HL-60 (cell line): ENCODE data around the gene CAVIN2.

Source experiments
- DNase-seq, 2 experiments: peaks; one replicate each; pipeline ENCODE4 v3.0.0-alpha.2; 2010 to 2020; ENCODE audit warnings: low read depth in 1 of 2, low spot score in 1 of 2
- H3K27ac ChIP-seq: fragments of 250-450 bp; sonication (Bioruptor Pico); replicated peaks from 2 replicates; pipeline ENCODE4 v1.5.1; 2020; ENCODE audit warnings: mild to moderate bottlenecking, moderate library complexity
- H3K27me3 ChIP-seq: fragments of 250-450 bp; sonication (Bioruptor Pico); 2 replicates; pipeline ENCODE4 v1.5.1; 2021; ENCODE audit warnings: mild to moderate bottlenecking, moderate library complexity; ENCODE audit not compliant: insufficient read depth, poor library complexity, severe bottlenecking
- H3K4me3 ChIP-seq: replicated peaks from 2 replicates; pipeline ENCODE4 v1.5.1; 2011; ENCODE audit warnings: mild to moderate bottlenecking, control low read depth, low read length; ENCODE audit not compliant: insufficient read depth
- GABPA ChIP-seq: IDR thresholded peaks from 2 replicates; pipeline ENCODE4 v1.6.1; 2012; ENCODE audit warnings: low read depth
- POLR2AphosphoS5 ChIP-seq: IDR thresholded peaks from 2 replicates; pipeline ENCODE4 v1.6.1; 2012; ENCODE audit warnings: low read depth
- SPI1 ChIP-seq: IDR thresholded peaks from 2 replicates; pipeline ENCODE4 v1.6.1; 2012; ENCODE audit warnings: low read depth, mild to moderate bottlenecking, borderline replicate concordance
- TF ChIP-seq, protein P1 (sequence below): IDR thresholded peaks from one replicate; pipeline ENCODE4 v1.5.1; 2011; ENCODE audit warnings: low read length, control low read depth, inconsistent platforms; ENCODE audit not compliant: insufficient read depth
- TF ChIP-seq, protein P2 (sequence below): IDR thresholded peaks from 2 replicates; pipeline ENCODE4 v1.6.1; 2012; ENCODE audit warnings: low read depth; ENCODE audit not compliant: insufficient replicate concordance

Gene CAVIN2

DNA sequence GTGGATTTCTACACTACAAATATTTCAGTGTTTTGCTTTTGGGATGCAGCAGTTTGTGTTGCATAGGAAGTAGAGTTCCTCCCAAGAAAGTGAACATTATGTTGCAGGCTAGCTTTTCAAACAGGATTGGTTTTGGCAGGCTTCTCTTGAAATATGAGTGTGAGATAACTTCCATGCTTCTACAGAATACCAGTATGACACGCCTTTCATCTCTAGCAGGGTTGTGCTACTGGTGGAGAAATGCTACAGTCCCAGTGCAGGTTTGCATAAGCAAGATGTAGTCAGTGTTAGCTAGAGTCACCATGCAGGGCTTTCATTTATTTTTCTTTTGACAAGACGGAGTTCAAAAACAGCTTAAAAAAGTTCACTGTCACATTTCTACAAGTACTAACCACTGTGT lies 17.1 kb upstream of the CAVIN2 start:
- TF ChIP-seq, protein P1, sequence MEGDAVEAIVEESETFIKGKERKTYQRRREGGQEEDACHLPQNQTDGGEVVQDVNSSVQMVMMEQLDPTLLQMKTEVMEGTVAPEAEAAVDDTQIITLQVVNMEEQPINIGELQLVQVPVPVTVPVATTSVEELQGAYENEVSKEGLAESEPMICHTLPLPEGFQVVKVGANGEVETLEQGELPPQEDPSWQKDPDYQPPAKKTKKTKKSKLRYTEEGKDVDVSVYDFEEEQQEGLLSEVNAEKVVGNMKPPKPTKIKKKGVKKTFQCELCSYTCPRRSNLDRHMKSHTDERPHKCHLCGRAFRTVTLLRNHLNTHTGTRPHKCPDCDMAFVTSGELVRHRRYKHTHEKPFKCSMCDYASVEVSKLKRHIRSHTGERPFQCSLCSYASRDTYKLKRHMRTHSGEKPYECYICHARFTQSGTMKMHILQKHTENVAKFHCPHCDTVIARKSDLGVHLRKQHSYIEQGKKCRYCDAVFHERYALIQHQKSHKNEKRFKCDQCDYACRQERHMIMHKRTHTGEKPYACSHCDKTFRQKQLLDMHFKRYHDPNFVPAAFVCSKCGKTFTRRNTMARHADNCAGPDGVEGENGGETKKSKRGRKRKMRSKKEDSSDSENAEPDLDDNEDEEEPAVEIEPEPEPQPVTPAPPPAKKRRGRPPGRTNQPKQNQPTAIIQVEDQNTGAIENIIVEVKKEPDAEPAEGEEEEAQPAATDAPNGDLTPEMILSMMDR, result no peak
- no peak for TF ChIP-seq GABPA
- no peak for TF ChIP-seq POLR2AphosphoS5
- TF ChIP-seq SPI1, result no peak
- TF ChIP-seq, protein P2, sequence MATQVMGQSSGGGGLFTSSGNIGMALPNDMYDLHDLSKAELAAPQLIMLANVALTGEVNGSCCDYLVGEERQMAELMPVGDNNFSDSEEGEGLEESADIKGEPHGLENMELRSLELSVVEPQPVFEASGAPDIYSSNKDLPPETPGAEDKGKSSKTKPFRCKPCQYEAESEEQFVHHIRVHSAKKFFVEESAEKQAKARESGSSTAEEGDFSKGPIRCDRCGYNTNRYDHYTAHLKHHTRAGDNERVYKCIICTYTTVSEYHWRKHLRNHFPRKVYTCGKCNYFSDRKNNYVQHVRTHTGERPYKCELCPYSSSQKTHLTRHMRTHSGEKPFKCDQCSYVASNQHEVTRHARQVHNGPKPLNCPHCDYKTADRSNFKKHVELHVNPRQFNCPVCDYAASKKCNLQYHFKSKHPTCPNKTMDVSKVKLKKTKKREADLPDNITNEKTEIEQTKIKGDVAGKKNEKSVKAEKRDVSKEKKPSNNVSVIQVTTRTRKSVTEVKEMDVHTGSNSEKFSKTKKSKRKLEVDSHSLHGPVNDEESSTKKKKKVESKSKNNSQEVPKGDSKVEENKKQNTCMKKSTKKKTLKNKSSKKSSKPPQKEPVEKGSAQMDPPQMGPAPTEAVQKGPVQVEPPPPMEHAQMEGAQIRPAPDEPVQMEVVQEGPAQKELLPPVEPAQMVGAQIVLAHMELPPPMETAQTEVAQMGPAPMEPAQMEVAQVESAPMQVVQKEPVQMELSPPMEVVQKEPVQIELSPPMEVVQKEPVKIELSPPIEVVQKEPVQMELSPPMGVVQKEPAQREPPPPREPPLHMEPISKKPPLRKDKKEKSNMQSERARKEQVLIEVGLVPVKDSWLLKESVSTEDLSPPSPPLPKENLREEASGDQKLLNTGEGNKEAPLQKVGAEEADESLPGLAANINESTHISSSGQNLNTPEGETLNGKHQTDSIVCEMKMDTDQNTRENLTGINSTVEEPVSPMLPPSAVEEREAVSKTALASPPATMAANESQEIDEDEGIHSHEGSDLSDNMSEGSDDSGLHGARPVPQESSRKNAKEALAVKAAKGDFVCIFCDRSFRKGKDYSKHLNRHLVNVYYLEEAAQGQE, result no peak
- no peak overlapping the region for H3K4me3 ChIP-seq
- H3K27ac ChIP-seq, result no peak overlapping the region
- no peaks in the 10 kb centered on the region for H3K27me3 ChIP-seq
- DNase-seq, result no peak

DNA sequence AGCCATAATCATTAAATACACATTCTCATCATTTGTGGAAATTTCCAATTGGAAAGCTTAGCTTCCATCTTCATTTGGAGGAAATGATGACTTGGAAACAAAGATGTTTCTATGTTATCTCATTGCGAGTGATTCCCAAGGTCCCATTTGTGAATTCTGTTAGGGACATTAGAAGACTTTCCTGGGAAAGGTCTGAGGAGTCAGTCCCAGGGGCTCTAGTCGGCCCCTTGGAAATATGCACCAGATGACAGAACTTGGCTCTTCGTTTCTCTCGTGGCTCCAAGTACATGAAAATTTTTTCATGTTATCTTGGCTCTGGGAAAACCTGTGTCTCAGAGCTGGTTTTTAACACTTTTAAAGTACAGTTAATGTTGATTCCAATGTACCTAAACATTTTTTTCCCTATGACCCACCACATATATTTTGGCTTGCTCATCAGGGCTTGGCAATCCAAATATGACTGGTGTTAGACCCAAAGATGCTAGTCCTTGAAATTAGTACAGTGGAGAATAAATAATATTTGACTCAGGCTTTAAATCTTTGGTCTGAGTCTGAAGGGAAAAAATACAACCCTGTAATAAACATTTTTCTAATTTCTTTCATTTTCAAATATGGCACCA lies 15.4 kb upstream of the CAVIN2 start:
- DNase-seq, result no peak
- TF ChIP-seq SPI1 (no peak), POLR2AphosphoS5 (no peak), GABPA (no peak)
- TF ChIP-seq, protein P2, result no peak
- TF ChIP-seq, protein P1, result no peak
- Histone ChIP-seq H3K27me3 (no peaks in the 10 kb centered on the region), H3K4me3 (no peak overlapping the region), H3K27ac (no peak overlapping the region)

DNA sequence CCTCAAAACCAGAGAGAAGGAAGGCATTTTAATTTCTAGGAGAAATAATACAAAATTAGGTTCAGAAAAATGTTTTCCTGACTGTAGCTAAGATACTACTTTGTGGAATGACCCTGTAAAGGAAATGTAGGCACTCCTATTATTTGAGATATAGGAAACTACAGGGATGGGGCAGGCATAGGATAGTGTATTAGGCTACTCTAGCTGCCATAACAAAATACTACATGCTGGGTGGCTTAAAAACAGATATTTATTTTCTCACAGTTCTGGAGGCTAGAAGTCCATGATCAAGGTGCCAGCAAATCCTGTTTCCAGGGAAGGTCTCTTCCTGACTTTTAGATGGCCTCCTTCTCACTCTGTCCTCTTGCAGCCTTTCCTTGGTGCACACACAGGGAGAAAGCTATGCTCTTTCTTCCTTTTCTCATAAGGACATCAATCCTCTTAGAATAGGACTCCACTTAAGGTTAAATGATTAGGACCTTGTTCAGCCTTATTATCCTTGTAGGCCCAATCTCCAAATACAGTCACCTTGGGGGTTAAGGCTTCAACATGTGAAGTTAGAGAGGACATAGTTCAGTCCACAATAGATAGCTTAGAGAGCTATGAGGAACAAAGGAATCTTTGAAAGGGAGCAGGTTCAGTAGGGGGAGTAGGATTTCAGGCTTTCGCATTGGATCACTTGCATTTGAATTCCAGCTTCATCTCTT lies 14.0 kb upstream of the CAVIN2 start:
- Histone ChIP-seq H3K27me3 (no peaks in the 10 kb centered on the region), H3K4me3 (no peak overlapping the region), H3K27ac (no peak overlapping the region)
- TF ChIP-seq GABPA (no peak), SPI1 (no peak), POLR2AphosphoS5 (no peak)
- TF ChIP-seq, protein P1, result no peak
- TF ChIP-seq, protein P2, result no peak
- DNase-seq, result no peak
